GM13976 (cell line): Measurements from ENCODE around the gene LOXL1.

ENCODE experiments used
- DNase-seq: peaks from one replicate; pipeline ENCODE4 v3.0.0; 2012; ENCODE audit warnings: low spot score
- CTCF ChIP-seq: IDR thresholded peaks from 2 replicates; pipeline ENCODE4 v1.5.1; 2012; ENCODE audit warnings: borderline replicate concordance, mild to moderate bottlenecking; ENCODE audit not compliant: insufficient read depth; ENCODE audit errors: extremely low read depth, missing control alignments, control extremely low read depth
- in situ Hi-C: fragments of 300-500 bp; cut with MboI; formaldehyde crosslinking; loops from one replicate; pipeline ENCODE4 v1.12.0; 2022; ENCODE audit warnings: low sequenced_read_pairs, mixed read lengths, inconsistent platforms; ENCODE audit not compliant: unreplicated experiment

LOXL1 gene

GRCh38 chr15:73907035-73907408 lies 19.2 kb upstream of the LOXL1 start:
- in situ Hi-C loops, result no loop called here
- no peak for TF ChIP-seq CTCF
- no peak for DNase-seq

- DNase-seq, result peak; percentile 82
- TF ChIP-seq CTCF, result peak; percentile 95
- in situ Hi-C loops, result no loop called here
Measured at GRCh38 chr15:73908030-73908821, 18.0 kb upstream of the LOXL1 start.

- in situ Hi-C loops, result no loop called here
- TF ChIP-seq CTCF, result no peak
- DNase-seq, result no peak
Measured at GRCh38 chr15:73908822-73909122, 17.5 kb upstream of the LOXL1 start.

- in situ Hi-C loops, result no loop called here
- DNase-seq, result no peak
- TF ChIP-seq CTCF, result no peak
Measured at GRCh38 chr15:73909651-73910050, 16.6 kb upstream of the LOXL1 start.

- no peak for DNase-seq
- in situ Hi-C loops, result no loop called here
- TF ChIP-seq CTCF, result no peak
Measured at GRCh38 chr15:73910522-73911303, 15.5 kb upstream of the LOXL1 start.

GRCh38 chr15:73912030-73912596 lies 14.1 kb upstream of the LOXL1 start:
- DNase-seq, result no peak
- in situ Hi-C loops, result no loop called here
- no peak for TF ChIP-seq CTCF
